ENCODE results near the gene SHCBP1. TPM values are rescaled to one million over a fixed set of nuclear protein-coding genes. Genes with fewer than 3 reads are reported as not detected.

Gene SHCBP1
- total RNA-seq, 1 donor from 2014 or later, result 6.5 TPM

Other genes with a start within 250 kb of the SHCBP1 start
- 62.1 and 71.4 TPM in 2 replicates for gene VPS35, start 67.8 kb upstream of the SHCBP1 start, total RNA-seq
- 4.7 and 13.0 TPM in 2 replicates for gene ORC6, start 68.3 kb upstream of the SHCBP1 start, total RNA-seq
- gene MYLK3, start 127.0 kb upstream of the SHCBP1 start, total RNA-seq, result 0.06 TPM in 1 of 2 replicates, not detected in the other
- 6.8 and 7.7 TPM in 2 replicates for gene C16orf87, start 209.8 kb upstream of the SHCBP1 start, total RNA-seq

Measured in glomerular endothelial cell (primary cell).